GM12892 (cell line): Measurements from ENCODE around the gene LMAN2.
A peak's percentile ranks its signal among the peaks of the same experiment; 100 is the strongest.

Experiments
- DNase-seq: peaks from one replicate; pipeline ENCODE4 v3.0.0; 2011; ENCODE audit not compliant: insufficient read length
- FAIRE-seq: peaks from 2 replicates; lab custom pipeline; 2011; peaks lifted over from hg19 to GRCh38; lab: Jason Lieb, UNC
- POLR2A ChIP-seq: IDR thresholded peaks from 2 replicates; pipeline ENCODE4 v1.6.1; 2011; ENCODE audit warnings: low read depth, low read length, control low read depth
- POLR2AphosphoS5 ChIP-seq: IDR thresholded peaks from 2 replicates; pipeline ENCODE4 v1.6.1; 2011; ENCODE audit warnings: low read depth, low read length, control low read depth
- TAF1 ChIP-seq: IDR thresholded peaks from 2 replicates; pipeline ENCODE4 v1.6.1; 2011; ENCODE audit warnings: low read depth, mild to moderate bottlenecking, control low read depth, low read length, borderline replicate concordance

Gene LMAN2

DNA sequence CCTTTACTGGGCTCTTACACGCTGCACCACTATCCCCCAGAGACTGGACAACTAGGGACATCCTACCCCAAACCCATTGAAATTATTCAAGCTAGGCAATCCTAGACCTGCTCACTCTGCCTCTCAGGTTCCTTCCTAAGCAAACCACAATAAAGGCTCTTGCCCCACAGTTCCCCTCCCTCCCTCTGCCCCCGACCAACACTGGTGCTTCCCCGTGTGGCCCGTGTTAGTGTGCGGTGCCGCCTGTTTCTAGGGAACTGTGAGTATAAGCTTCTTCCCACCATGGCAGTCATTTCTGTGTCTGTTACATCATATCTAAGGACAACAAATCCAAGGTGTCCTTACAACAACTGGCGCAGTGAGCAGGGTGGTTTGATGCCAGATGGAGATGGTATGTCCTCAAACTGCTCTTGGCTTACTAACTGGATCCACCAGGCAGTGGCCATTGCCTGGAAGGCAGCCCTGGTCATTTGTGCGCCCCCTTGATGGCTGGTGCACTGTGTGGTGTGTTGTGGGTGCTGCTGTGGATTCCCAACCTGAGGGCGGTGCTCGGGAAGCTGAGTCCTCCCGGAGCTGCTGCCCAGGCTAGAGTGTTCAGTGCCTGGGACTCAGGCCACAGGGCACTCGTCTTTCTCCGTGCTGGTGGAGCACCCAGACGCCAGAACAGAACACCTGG lies 31.4 kb downstream of the LMAN2 start:
- TF ChIP-seq TAF1, result no peak
- no peak for TF ChIP-seq POLR2A
- no peak for TF ChIP-seq POLR2AphosphoS5
- DNase-seq (no peak), FAIRE-seq (no peak)

DNA sequence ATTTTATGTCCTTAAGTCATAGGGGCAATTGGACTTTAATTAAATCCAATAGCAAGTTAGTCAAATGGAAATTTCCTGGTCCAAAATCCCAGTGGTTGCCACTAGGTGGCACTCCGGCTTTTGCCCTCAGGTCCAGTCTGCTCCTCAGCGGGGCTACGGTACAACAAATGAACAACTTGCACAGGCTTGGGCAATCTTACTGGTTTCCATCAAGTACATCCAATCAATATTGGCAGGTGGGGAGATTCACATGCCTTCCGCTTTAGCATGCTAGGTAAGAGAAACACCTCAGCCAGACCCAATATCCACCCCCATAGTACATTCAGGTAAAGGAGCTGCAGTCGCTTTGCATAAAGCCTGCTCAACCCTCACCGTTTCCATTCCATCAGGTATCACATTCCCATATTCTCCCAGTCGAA lies 33.5 kb downstream of the LMAN2 start:
- no peak for DNase-seq
- no peak for TF ChIP-seq TAF1
- TF ChIP-seq POLR2A, result no peak
- no peak for TF ChIP-seq POLR2AphosphoS5
- peak; percentile 92 for FAIRE-seq

DNA sequence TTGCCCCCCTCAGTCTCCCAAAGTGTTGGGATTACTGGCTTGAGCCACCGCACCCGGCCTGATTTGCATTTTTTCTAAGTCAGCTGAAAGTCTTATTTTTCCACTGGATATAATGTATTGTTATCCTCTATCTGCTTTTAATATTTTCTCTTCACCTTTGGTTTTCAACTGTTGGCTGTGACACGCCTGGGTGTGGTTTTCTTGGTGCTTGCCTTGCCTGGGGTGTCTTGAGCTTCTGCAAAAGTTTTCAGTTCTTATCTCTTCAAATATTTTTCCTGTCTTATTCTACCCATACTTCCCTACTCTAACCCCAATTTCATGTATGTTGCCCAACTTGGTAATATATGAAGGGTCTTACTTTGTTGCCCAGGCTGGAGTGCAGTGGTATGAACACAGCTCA lies 35.5 kb downstream of the LMAN2 start:
- no peak for FAIRE-seq
- TF ChIP-seq TAF1, result no peak
- TF ChIP-seq POLR2AphosphoS5, result no peak
- TF ChIP-seq POLR2A, result no peak

DNA sequence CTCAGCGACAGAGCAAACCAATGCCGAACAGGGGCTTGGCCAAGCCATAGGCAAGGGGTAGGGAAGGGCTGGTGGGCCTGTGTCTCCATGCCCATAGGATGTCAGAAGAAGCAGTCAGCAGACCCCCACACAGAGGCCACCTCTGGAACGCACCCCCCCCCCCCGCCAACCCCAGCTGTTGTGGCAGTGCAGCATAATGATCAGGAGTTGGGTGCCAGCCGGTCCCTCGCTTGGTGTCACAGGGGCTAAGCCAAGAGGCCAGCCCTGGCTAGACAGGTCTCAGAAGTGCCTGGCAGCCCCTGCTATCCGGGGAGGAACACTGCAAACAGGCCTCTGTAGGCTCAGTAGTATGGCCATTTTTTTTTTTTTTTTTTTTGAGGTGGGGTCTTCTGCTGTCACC lies 36.1 kb downstream of the LMAN2 start:
- FAIRE-seq (no peak), DNase-seq (no peak)
- TF ChIP-seq TAF1, result no peak
- TF ChIP-seq POLR2AphosphoS5, result no peak
- no peak for TF ChIP-seq POLR2A

More for the DNA sequence above, 35.5 kb downstream of the LMAN2 start:
- DNase-seq, result no peak

DNA sequence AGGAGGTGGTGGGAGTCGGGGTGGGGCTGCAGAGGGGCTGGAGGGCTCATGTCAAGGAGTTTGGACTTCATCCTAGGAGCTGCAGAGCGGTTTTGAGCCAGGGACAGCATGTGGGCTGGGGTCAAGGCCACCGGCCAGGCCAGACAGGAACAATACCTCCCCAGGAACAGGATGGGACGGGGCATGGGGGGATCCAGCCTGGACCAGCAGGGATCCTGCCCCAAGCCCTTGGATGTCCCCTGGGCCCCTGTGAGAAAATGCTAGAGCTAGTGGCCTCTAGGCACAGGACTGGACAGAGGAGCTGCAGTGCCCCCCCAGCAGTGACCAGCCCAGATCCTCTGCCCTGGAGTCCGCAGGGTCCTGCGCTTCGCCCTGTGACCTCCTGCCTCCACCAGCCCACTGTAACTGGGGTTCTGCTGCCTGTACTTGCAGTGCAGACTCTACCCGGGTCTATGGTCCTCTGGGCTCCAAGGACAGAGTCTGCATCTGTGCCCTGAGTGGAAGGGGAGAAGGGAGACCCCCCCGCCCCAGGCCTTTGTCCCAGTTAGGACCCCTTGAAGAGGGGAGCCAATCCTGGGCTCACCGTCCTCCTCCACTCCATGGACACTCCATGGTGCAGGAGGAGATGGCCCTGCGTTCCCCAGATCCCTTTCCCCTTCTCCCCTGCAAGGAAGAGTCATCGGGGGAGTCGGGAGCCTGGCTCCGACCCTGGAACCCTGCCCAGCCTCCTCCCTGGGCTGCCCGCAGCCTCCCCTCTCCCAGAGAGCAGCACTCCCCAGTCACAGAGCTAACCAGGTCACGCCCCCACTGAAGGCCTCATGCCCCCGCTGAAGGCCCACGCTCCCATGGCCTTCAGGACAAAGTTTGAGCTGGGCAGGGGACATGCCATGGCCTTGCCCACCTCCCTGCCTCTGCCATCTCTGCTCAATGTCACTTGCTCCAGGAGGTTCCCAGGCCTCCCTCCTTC lies 36.8 kb downstream of the LMAN2 start:
- DNase-seq (no peak), FAIRE-seq (no peak)
- TF ChIP-seq POLR2AphosphoS5 (no peak), POLR2A (no peak), TAF1 (no peak)

DNA sequence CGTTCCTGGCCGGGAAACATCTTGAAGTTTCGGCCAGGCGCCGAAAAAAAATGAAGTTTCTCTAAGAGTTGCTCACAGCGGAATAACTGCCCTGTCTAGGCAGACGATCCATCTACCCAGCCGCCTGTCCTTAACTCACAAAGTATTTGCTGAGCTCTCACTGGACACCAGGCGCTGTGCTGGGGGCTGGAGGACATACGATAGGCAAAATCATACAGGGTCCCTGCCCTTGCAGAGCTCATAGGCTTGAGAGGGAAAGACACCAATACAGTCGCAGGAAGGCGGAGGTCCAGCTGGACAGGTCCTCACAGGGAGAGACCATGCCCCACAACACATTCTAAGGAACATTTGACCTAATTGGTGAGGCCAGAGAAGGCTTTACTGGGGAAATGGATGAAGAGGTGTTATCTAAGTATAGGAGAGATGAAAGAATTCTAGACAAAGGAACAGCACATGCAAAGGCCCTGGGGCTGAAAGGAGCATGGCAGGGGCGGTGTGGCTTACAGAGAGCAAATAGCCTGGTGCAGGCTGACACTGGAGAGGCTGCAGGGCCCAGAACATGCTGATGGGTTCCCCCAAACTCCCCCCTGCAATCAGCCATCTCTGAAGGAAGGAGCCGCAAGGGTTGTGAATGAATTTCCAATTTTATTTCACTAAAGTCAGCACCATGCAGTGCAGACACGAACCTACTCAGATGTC lies 37.8 kb downstream of the LMAN2 start:
- TF ChIP-seq TAF1, result no peak
- no peak for TF ChIP-seq POLR2AphosphoS5
- TF ChIP-seq POLR2A, result no peak
- DNase-seq, result no peak
- no peak for FAIRE-seq

DNA sequence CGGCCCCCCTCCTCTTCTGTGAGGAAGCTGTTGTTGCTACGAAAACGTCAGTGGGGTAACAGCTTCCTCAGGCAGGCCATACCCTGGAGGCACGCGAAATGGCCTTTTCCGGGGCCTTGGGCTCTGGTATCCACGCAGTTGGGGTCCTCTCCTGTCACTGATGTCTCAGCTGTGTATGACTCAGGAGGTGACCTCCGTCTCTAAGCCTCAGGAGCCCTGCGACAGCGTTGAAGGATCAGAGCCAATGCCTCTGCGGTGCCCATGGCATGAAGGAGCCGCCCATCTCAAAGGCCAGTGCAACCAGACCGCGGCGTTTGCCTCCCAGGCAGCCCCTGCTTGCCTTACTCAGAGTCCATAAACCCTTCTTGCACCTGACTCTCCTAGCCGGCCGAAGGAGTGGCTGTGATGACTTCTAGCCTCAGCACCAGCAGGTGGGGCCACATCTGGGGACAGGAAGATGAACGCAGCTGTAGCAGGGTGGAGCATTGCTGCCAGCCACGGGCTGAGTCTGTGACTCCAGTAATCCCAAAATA lies 38.8 kb downstream of the LMAN2 start:
- no peak for FAIRE-seq

DNA sequence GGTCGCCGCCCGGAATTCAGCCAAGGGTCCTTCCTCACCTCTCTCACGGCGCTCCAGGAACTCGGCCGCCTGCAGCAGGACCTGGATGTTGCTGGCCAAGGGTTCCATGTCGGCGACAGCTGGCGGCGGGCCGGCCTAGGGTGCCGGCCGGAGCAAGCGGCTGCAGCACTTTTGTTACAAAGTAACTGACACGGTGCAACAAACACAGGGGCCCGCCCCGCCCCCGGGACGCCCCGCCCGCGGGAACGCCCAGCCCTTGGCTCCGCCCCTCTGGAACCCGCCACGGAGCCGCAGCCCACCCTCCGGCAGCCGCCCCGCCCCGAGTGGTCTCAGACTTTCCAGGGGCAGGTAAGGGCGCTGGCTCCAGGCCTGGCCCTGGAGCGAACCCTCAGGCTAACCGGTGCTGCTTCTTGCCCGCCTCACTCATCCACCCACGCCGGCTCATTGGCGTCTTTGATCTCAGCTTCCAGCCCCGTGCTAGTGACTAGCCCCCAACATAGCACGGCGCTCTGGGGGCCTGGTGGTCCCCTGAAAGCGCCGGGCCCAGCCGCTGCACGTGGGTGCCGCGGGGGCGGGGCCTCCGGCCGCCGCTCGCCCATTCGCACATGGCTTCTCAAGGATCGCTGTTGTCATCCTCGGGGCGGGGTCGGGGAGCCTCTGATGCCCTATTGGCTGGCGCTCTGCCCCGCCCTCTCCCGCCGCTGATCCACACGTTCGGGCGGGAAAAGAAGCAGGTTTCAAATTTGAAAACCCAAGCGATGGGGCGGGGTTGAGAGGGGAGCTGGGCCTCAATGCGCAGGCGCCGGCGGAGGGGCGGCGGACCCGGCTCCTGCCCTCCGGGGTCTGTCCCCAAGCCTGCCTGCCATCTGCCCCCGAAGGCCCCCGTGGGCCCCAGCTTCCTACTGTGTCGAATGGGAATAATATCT lies 39.5 kb downstream of the LMAN2 start, which contains the start of gene MXD3:
TSS of gene MXD3 (minus strand) at position 176 of the 926 bp plus-strand sequence. CDS start at position 108, 68 bp downstream.
- peak; percentile 87 for DNase-seq
- TF ChIP-seq POLR2A, result 0 out of 2 replicates have a peak, but pooled peaks have one; percentile 28
- TF ChIP-seq POLR2AphosphoS5, result peak; percentile 46; the same call in 1 of the 2 replicates
- TF ChIP-seq TAF1, result no peak
- FAIRE-seq, result peak; percentile 95

More for the DNA sequence above, 38.8 kb downstream of the LMAN2 start:
- TF ChIP-seq POLR2AphosphoS5 (peak; percentile 46; the same call in 1 of the 2 replicates), POLR2A (peak; percentile 41; the same call in 1 of the 2 replicates), TAF1 (no peak)
- no peak for DNase-seq

DNA sequence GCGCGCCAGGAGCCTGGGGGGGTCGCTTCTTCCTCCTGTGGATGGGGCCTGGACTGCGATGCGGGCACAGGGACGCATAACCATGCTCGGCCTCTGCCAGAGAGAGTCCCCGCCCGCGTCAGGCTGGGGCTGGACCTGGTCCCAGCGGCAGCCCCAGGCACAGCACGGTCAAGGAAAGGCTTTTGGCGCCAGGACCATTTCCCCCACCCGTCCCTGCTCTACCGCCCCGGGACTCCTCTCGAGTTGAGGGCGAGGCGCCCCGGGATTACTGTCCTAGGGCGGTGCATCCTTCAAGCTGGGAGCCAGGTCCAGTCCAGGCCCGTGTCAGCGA lies 40.1 kb downstream of the LMAN2 start:
- DNase-seq (no peak), FAIRE-seq (peak; percentile 67)
- TF ChIP-seq POLR2AphosphoS5, result no peak
- TF ChIP-seq POLR2A, result no peak
- TF ChIP-seq TAF1, result no peak
